ENCODE results near the gene ISLR2.

The ISLR2 gene

DNA sequence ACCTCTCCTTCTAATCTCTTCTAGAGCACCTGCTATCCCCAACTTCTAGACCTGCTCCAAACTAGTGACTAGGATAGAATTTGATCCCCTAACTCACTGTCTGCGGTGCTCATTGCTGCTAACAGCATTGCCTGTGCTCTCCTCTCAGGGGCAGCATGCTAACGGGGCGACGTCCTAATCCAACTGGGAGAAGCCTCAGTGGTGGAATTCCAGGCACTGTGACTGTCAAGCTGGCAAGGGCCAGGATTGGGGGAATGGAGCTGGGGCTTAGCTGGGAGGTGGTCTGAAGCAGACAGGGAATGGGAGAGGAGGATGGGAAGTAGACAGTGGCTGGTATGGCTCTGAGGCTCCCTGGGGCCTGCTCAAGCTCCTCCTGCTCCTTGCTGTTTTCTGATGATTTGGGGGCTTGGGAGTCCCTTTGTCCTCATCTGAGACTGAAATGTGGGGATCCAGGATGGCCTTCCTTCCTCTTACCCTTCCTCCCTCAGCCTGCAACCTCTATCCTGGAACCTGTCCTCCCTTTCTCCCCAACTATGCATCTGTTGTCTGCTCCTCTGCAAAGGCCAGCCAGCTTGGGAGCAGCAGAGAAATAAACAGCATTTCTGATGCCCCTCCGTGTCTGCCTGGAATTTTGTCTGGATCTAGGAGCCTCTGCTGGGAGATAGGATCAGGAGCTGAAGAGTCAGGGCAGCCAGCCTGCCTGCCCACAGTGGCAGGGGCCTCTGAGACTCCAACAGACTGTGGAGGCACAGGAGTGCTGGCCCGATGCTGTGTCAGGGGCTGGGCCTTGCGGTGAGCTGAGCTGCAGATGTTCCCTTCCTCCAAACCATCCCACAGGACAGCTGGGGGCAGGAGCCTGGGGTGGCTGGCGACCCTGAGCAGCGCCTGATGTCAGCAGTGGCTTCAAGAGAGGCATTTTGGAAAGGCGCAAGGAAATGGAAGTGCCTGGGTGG lies 46.2 kb downstream of the ISLR2 start:
- no peak for DNase-seq (ENCODE audit: low read depth)

DNA sequence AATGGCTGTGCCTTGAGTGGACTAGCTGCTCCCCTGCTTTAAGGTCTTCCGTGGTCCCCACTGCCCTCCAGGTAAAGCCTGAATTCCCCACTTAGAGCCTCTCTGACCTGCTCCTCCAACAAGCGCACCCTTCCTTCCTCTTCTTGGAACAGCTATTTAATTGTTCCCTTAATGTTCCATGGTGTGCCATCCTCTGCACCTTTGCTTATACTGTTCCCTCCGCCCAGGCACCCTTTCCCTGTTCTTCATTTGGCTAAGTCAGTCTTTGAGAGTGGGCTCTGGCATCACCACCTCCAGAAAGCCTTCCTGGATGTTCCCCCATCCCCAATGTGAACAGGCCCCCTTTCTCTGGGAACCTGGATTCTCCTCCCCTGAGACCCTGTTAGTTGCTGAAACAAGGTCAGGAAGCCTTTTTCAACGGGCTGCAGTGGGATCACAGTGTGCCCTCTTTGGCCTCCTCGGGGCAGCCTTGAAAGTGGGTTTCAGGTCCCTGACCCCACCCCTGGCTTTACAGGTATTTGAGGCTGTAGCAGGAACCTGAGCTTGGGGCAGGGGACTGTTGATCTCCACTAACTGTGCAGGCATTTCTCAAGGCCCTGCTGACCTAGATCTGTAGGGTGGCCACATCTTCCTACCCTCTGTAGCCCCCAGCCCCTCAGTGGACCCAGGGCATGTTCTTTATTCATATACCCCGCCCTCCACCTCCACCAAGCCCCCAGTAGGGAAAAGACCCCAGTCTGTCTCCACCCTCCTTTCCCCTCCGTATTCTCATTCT lies 48.1 kb downstream of the ISLR2 start:
- DNase-seq (ENCODE audit: low read depth): no peak

DNA sequence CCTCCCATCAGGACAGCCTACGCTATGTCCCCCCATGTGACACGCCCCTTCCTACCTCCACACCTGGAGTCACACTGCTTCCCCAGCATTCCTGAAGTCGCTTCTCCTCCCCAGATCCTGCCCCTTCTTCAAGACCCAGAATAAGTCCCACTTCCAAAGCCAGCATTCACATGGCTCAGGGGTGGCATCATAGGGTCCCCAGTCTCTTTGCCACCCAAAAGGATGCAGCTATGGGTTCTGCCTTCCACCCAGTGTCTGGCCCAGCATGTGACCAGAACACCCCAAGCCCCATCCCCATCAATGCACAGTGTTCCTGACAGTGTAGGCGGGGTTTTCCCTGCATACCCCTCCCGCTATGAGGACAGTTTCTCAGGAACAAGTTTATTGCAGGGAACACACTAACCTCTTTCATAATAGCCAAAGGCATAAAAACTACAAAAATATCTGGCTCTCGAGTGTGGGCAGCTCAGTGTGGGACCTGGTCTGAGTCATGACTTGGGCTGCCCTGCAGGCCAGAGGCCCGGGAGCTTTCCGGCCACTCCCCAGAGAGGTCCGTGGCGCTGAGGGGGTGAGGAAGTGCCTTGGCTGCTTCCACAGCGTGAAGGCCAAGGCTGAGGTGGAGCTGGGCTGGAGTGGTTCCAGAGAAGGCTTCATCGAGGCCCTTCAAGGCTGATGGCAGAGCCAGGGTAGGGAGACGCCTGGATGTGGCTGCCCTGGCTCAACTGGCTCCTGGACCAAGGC lies 48.9 kb downstream of the ISLR2 start:
- DNase-seq (ENCODE audit: low read depth): no peak

DNA sequence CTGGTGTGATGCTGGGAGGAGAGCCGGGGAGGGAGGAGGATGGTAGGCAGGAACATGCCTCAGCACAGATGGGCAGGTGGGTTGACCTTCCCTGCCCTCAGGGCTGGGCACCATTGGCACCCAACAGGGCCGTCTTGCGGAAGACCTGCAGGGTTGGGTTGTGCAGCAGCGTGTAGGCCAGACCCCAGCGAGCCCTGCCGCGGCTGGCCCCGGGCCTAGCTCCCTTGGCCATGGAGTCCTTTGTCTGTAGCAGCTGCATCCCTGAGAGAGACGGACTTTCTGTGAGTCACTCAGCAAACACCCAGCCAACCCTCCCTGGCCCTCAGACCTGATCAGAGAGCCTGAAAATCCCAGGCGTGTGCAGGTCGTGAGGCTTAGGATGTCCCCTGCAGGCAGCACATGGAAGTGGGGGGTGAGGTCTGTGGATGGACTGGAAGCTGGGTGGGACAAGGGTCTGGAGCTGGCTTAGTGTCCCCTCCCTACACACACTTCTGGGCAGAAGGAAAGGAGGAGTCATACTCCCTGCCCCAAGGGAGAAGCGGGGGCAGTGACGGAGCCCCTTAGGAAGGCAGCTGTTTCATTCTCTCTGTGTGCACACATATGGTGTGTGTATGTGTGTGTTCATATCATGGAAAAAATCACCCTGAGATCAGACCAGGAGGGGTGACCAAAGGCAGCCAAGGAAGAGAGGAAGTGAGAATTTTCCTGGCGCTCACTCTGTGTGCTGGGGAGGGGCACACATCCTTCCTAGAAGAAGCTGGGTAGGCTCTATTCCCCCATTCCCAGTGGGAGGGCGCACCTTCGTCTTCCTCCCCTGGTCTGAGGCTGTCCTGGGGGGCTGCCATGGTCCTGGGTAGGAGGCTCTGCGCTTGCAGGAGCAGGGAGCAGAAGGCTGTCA lies 49.8 kb downstream of the ISLR2 start:
- DNase-seq (ENCODE audit: low read depth): no peak

DNA sequence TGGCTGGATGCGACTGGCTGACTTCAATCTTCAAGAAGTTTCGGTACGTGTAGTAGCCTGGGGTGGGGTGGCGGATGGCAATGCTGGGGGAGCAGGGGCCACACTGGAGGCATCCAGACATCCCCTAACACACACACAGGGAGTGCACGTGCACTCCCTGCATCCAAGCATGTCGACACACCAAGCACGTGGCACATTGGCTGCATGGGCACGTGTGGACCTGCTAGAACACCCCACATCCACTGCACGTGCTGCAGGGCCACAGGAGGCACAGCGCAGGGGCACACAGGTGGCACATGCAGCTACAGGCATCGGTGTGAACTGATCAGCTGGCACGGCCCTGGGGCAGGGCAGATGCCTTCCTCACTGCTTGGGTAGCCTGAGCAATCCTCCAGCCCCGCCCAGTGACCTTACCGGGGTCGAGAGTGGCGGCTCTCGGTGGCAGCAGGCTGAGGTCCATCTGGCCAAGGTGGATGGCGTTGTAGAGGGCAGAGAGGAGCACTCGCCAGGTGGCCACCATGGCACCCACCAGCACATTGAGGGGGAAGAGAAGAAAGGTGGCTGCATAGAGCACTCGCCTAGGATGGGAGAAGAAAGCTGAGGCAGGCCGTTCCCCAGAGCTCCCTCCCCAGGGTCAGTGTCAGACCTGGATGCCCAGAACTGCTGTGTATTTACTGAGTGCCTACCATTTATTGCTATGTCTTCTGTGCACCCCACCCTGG lies 50.7 kb downstream of the ISLR2 start:
- DNase-seq (ENCODE audit: low read depth): no peak

DNA sequence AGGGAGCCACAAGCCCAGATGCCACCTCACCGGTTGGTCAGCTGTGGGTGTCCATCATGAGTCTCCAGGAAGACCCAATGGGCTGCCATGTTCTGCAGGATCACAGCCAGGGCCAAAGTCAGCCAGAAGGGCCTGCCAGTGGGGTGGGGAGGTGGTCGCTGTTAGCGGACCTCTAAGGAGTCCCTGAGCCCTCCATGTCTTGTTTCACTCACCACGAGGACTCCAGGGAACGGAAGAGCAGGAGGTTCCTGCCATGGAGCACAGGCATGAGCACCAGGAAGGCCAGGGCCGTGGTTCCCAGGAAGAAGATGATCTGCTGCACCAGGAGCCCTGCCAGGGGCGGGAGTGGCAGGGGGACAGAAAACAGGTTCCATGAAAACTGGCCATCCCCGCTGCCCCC lies 51.7 kb downstream of the ISLR2 start:
- no peak for DNase-seq (ENCODE audit: low read depth)

DNA sequence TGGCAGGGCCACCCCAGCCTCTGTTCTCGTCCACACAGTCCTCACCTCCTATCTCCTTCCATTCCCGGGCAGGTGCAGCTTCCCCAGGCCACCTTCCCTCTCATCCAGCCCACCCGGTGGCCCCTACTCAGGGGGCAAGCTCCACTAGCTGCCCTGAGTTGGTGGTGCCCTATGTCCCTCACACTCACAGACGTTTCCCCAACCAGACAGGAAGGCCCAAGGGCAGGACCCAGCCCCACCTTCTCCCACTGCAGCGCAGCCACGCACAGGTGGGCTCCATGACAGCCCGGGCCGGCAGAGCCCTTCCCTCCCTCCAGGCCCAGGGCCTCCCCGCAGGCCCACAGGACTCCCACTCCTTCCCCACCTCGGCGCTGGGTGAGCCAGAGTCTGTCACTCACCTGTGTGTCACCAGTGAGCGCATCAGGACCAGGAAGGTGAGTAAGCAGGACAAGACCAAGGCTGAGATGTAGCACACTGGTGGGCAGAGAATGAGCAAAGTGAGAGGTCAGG lies 54.3 kb downstream of the ISLR2 start:
- no peak for DNase-seq (ENCODE audit: low read depth)

DNA sequence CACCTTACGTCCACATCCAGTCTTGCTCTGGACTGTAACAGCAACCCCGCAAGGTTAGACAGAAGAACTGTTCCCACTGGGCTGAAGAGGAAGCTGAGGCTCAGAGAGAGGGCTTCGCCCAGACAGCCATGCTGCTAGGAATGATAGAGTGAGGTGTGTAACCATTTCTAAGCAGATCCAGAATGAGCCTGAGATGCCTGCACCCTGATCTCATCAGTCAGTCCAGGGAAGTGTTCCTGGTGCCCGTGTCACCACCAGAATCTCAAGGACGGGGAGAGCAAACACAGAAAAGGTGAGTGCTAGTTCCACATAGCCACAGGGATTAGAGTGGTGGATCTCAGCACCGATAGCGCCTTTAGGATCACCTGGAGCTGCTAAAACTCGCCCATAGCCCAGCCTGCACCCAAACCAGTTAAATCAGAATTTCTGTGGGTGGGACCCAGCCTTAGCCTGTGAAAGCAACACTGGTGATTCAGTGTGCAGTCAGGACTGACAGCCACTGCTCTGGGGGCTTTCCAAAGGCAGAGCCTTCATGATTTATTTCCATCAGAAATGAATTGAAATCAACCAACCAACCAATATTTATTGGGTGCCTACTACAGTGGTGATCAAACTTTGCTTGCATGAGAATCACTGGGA lies 55.4 kb downstream of the ISLR2 start:
- no peak for DNase-seq (ENCODE audit: low read depth)

All from stimulated activated CD8-positive, alpha-beta memory T cell treated with anti-CD3 and anti-CD28 coated beads, Interleukin-15, amount 100 ng/mL, for 24 hours (primary cell).